Stimulated activated CD4-positive, alpha-beta T cell treated with anti-CD3 and anti-CD28 coated beads, Interleukin-12 subunit alpha, Interleukin-12 subunit beta, amount 100 ng/mL, for 4 hours (primary cell): ENCODE measurements around the gene DIP2A.
"Not testable (repeated sequence)": the region's sequence is repeated elsewhere in the genome, so short reads cannot be mapped to it uniquely, and the experiment has no call there.

Source experiments
- DNase-seq: peaks from one replicate; pipeline ENCODE4 v3.0.0-alpha.2; 2020

Gene DIP2A

DNA sequence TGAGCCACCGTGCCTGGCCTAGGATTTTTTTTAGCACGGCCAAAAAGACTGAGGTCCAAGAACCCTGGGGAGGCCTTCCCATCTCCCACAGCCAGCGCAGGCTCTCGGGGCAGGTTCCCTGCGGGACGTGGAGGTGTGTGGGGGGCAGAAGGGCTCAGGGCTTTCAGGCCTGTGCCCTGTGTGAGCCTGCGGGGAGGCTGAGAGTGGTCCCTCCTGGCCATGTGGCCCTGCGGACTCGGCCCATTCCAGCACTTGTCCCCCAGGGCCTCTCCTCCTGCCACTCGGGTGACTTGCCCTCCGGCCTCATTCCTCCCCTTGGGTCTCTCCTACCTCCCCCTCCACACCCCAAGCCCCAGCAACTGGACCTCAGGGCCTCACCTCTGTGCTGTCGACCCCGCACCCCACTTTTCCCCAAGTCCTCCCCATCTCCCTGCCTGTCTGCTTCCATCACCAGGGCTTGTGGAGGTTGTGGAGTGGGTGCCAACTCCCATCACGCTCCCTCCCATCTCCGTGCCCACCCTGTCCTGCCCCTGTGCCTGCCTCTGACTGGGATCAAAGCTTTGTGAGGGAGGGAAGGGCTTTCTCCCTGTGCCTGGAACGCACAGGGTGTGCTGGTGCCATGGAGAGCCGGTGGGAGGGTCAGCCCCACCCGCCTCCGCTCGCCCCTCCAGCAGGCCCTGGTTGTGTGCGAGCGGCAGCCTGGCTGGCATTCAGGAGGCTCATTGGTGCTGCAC, 32.2 kb upstream of the DIP2A start:
- DNase-seq = no peak

DNA sequence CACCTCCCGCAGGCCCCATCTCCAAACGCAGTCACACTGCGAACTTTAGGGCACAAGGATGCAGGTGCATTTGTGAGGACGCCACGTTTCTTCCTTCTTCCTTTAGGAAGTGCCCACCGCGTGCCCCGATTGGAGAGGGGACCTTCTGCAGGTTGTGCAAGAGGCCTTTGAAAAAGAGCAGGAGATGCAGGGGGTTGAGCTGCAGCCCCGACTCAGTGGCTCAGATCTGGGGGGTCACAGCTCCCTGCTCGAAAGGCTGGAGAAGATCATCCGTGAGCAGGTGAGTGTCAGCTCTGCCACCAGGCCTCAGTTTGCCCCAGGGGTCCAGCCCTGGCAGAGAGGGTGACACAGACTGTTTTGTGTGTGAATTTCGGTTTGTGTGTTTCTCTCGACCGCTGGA, 31.2 kb upstream of the DIP2A start:
- DNase-seq = no peak

DNA sequence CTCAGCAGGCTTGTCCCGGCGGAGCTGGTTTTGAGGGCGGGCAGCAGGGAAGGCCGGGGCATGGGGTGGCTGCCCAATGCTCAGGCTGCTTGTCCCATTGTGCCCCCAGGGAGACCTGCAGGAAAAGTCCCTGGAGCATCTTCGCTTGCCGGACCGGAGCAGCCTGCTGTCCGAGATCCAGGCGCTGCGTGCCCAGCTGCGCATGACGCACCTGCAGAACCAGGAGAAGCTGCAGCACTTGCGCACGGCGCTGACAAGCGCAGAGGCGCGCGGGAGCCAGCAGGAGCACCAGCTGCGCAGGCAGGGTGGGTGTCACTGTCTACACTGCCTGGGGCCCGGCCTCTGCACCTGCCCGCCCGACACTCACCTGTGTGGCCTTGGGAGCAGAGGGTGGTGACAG, 30.4 kb upstream of the DIP2A start:
- no peak for DNase-seq

DNA sequence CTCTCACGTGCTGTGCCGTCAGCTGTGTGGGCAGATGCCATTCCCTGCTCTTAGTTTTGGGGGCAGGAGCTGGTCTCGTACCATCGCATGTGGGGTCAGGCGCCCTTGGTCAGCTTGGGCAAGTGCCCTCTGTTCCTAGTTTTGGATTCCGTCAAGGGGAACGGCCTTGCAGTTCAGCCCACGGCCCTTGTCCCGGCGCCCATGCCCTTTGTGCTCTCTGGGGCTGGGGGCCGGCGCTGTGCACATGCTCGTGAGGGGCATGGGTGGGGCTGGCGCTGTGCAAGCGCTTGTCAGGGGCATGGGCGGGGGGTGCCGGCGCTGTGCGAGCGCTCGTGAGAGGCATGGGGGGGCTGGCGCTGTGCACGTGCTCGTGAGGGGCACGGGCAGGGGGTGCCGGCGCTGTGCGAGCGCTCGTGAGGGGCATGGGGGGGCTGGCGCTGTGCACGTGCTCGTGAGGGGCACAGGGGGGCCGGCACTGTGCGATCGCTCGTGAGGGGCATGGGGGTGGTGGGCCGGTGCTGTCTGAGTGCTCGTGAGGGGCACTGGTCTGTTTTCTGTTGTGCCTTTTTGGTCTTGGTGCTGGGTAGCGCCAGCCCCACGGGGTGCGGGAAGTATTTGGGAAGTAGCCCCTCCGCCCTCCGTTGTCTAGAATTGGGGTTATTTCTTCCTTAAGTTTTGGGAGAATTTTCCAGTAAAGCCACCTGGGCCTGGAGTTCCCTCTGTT, 29.5 kb upstream of the DIP2A start:
- no peak for DNase-seq

DNA sequence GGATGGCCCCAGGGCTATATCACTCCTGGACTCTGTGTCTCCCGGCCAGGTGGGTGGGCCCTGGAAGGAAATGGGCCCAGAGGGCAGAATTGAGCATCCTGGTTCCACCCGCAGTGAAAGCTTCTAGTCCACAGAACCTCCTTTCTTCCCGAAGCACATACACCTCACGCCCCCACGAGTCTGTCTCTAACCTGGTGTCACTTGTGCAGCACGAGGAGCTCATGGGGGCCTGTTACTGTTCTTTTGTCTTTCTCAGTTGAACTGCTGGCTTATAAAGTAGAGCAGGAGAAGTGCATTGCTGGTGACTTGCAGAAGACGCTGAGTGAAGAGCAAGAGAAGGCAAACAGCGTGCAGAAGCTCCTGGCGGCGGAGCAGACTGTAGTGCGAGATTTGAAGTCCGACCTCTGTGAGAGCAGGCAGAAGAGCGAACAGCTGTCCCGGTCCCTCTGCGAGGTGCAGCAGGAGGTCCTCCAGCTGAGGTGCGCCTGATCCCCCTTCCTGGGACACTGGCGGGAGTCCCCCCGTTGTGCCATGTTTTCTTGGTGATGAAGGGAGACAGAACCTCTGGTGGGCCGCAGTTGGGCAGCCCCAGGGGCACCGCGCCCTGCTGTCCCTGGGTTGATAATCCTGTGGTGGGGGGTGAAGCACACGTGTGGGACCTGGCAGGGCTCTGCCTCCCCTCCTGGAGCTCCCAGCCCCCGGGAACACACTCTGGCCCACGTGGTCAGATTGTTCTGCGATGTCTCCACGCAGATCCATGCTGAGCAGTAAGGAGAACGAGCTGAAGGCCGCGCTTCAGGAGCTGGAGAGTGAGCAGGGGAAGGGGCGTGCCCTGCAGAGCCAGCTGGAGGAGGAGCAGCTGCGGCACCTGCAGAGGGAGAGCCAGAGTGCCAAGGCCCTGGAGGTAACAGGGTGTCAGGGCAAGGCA, 28.7 kb upstream of the DIP2A start:
- DNase-seq = no peak

DNA sequence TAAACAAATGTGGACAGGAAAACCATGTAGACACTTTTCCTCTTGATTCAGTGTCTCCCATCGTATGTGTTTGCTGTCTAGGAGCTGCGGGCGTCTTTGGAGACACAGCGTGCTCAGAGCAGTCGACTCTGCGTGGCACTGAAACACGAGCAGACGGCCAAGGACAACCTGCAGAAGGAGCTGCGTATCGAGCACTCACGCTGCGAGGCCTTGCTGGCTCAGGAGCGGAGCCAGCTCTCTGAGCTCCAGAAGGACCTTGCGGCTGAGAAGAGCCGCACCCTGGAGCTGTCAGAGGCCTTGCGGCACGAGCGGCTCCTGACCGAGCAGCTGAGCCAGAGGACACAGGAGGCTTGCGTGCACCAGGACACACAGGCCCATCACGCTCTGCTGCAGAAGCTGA, 27.2 kb upstream of the DIP2A start:
- DNase-seq = no peak

DNA sequence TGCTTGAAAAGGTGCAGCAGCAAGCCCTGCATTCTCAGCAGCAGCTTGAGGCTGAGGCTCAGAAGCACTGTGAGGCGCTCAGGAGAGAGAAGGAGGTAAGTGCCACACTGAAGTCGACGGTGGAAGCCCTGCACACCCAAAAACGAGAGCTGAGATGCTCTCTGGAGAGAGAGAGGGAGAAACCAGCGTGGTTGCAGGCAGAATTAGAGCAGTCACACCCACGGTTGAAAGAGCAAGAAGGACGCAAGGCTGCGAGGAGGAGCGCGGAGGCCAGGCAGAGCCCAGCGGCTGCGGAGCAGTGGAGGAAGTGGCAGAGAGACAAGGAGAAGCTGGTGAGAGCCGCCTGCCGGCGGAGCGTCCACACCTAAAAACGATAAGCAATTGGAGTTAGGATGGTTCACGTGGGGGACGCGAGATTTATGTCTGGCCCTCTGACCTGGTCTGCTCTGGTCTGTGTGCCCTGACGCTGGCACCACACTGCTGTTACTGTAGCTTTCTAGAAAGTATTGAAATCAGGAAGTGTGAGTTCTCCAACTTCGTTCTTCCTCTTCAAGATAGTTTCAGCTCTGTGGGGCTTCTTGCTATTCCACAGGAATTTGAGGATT, 26.7 kb upstream of the DIP2A start:
- DNase-seq = no peak

DNA sequence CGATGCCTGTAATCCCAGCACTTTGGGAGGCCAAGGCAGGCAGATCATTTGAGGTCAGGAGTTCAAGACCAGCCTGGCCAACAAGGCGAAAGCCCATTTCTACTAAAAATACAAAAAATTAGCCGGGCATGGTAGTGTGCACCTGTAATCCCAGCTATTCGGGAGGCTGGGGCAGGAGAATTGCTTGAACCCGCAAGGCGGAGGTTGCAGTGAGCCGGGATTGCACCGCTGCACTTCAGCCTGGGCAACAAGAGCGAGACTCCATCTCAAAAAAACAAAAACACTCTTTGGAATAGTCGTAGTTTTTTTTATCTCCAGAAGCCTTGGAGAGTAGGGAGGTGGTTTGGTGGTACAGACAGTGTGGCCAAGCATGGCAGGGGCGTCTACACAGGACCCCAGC, 25.6 kb upstream of the DIP2A start:
- DNase-seq = not testable (repeated sequence)

DNA sequence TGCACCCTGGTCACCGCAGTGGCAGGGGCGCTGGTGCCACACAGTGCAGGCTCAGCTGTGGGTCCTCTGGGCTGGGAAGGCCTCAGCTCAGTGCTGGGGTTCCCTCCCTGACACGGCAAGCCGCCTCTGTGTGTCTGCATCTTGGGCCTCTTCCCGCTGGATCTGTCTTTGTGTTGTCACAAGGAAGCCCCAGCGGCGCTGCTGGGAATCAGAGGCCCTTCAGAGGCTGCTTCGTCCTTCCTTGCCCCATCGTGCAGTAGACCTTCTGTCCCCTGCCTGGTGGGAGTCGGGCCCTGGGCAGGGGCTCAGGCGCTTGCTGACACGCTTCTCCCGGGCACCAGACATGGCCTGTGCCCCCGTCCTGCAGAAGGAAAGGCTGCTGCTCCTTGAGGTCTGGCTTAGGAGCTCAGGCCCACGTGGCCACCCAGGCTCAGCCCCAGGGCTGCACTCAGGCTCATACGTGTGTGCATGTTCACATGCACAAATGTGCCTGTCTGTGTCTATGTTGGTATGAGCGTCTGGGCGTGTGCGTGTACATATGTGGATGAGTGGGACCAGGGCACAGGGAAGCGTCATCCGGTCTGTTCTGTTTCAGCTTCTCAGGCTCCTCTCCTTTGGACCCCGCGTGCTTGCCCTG, 24.3 kb upstream of the DIP2A start:
- no peak for DNase-seq

DNA sequence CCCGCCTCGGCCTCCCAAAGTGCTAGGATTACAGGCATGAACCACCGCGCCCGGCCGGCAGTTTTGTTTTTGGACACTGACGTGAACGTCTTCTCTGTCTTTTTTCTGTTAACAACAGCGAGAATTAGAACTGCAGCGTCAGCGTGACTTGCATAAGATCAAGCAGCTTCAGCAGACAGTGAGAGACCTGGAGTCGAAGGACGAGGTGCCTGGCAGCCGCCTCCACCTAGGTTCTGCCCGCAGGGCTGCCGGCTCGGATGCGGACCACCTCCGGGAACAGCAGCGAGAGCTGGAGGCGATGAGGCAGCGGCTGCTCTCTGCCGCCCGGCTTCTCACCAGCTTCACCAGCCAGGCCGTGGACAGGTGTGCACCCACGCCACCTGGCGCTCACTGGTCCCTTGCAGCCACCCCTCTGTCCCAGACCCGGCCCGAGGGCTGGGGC, 22.9 kb upstream of the DIP2A start:
- DNase-seq = no peak

DNA sequence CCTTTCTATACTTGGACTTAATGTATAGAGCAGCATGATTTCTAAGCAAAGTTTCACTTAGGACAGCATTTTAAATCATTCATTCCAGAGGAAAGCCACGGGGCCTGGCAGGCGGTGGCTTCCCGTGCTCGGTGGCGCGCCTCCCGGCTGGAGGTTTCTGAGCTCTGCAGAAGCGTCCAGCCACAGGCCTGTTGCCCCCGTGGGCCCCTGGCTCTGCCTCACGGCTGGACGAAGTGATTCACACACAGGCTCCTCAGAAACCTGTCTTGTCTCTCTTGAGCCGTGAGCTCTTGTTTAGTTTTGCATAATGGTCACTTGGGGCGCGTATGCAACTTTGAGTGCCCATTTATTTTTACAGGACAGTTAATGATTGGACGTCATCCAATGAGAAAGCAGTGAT, 22.1 kb upstream of the DIP2A start:
- no peak for DNase-seq

DNA sequence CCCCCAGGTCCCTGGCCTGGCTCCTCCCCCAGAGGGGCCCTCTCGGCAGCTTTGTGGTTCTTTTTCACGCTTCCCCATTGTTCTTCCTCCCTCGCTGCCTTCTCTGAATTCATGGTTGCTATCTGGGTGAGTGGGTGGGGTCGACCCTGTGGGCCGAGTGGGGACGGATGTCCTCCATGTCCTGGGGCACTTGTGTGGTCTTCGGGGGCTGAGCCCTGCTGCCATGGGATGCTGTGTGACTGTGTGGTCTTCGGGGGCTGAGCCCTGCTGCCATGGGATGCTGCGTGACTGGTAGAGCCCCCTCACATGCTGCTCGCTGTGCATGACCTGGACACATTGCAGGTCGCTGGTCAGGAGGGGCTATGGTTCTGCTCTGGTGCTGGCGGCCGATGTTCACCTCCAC, 21.6 kb upstream of the DIP2A start:
- no peak for DNase-seq

DNA sequence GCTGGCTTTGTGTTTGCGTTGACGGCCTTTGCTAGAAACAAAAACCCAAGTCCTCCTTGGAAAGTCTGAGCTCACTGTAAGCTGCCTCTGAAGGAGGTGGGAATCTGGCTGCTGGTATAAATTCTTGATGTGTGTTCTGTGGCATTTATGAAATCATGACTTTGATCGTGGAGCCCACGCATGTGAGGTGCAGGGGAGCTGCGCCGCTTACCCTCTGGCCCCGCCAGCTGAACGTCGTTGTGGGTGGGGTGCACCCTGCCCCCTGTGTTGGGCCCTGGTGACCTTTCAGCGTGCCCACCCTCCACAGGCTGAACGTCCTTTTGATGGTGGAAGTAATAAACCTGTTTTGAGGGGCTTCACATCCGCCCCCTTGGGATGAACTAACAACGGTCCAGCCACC, 21.2 kb upstream of the DIP2A start:
- DNase-seq = no peak

DNA sequence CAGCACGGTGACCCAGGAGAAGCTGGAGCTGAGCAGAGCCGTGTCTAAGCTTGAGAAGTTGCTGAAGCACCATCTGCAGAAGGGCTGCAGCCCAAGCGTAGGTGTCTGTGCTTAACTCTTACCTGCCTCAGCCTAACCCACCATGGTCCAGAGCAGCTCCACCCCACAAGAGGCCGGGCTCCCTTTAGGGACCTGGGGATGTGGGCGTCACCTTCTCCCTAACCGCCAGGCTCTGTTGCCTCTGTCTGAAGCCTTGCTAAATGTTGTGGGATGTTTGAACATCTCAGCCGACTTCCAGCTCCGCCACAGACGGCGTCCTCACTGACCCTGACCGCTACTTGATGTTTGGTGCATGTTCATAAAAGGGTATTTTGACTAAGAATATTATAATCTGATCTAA, 20.4 kb upstream of the DIP2A start:
- no peak for DNase-seq

DNA sequence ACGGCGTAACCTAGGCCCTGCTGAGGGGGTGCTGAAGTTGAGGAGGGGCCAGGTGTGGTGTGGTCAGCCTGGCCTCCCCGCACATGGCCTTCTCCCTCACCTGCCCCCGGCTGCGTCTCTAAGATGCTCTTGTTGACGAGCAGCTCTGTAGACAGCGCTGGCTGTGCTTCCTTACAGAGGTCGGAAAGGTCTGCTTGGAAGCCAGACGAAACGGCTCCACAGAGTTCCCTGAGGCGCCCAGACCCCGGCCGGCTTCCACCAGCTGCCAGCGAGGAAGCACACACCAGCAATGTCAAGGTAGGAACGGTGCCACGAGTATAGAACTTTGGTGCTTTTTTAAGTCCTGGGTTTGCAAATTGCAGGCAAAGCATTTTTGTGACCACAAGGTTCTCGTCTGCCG, 18.8 kb upstream of the DIP2A start:
- no peak for DNase-seq

DNA sequence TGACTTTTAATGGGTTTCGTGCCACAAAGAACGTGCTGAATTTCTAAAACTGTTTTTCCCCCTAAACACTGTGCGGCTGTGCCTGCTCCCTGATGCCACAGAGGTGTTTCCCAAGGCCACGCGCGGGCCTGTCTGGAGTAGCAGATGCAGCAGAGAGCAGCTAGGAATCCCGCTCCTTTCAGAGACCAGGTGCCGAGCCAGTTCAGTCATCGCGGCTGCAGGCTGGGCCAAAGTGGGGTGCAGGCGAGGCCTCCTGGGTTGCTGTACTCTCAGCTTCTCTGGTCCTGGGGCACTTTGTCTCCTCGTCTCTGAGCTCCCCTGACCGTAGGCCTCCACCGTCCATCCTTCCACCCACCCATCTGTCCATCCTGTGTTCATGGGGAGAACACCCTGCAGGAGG, 17.4 kb upstream of the DIP2A start:
- no peak for DNase-seq

DNA sequence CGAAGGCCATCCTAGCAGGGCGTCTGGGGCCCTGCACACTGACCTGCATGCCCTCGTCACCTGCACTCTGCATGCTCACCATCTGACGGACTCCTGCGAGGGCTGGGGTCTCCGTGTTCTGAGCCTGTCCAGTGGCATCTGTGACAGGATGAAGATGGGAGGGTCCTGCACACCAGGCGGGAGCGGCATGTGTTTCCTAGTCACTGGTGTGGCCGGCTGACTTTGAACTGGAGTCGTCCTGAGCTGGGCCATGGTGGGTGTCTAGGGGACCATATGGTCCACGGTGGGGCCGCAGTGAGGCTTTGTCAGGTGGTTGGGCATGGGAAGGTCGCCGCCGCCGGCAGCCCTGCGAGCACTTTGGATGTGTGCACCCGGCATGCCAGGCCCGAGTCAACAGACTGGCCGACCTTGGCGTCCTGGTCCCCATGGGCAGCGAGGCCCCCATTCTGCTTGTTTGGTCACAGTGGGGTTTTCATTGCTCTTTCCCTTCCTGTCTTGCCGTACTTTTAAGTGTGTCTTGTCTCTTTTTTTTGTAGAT, 16.7 kb upstream of the DIP2A start:
- DNase-seq = no peak

DNA sequence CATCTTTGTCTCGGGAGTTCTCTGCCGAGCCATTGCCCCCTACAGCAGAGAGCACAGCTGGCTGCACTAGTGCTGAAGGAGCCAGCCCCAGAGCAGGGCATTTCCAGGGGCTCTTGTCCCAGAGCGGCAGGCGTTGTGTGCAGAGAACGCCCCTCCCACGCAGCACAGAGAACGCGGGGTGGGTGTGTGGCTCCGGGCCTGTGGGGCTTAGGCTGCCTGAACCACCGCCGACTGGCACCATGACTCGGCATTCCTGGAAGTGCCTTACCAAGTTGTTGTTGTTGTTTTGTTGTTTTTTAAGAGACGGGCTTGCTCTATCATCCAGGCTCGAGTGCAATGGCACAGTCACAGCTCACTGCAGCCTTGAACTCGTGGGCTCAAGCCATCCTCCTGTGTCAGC, 15.8 kb upstream of the DIP2A start:
- DNase-seq = no peak

DNA sequence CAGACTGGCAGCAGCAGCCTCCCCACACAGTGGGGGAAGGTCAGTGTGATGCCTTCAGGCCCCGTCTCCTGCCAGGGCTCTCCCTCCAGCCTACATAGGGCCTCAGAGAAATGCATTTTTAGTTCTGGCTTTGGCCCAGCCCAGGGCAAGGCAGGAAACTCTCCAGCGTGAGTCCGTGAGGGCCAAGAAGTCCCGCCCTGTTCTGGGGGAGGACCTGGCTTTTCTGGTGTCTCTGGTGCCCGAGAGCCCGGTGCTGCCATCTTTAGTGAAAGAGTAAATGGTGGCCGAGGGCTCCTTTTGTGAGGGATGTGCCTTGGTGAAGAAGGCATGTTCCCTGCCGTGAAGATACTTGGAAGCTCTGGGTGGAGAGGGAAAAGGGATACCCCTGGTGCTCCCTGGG, 14.8 kb upstream of the DIP2A start:
- DNase-seq = no peak

DNA sequence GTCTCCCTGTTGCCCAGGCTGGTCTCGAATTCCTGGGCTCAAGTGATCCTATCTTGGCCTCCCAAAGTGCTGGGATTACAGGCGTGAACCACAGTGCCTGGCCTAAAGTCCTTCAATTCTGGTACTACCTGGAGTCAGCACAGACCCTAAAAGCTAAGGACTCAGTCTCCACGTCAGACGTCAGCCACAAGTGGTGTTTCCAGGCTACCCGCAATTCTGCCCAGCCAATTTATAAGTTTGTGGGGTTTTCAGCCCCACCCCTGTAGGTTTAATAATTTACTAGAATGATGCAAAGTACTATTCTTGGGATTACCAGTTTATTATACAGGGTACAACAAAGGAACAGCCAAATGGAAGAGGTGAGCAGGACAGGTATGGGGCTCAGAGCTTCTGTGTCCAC, 10.6 kb upstream of the DIP2A start:
- DNase-seq = no peak

DNA sequence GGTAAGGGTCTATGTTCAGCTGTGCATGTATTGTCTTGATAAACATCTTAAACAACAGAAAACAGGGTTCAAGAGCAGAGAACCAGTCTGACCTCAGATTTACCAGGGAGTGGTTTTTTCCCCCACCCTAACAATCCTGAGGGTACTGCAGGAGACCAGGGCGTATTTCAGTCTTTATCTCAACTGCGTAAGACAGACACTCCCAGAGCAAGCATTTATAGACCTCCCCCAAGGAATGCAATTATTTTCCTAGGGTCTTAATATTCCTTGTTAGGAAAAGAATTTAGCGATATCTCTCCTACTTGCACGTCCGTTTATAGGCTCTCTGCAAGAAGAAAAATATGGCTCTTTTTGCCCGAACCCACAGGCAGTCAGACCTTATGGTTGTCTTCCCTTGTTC, 9.8 kb upstream of the DIP2A start:
- DNase-seq = not testable (repeated sequence)

DNA sequence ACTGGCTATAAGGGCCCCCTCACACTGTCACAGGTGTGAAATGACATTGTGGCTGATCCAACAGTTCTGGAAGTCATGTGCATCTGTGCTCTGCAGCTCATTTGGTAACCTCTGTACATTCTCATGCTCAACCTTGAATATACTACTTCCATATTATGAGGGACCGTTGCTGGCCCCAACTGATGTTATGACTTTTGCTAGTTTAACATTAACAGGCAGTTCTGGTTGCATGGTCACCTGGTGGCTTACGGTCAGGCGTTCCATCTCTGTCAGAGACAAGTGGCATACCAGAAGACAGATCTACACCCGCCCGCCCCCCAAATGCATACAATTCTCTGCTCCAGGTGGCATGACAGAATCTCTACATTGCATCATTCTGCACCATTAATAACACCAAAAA, 6.0 kb upstream of the DIP2A start:
- DNase-seq = no peak
